HG03521 (cell line): ENCODE measurements around the gene DIO3.
"Not testable (repeated sequence)": the region's sequence is repeated elsewhere in the genome, so short reads cannot be mapped to it uniquely, and the experiment has no call there.

ENCODE experiments used
- ATAC-seq: cut with Tn5 transposase; IDR thresholded peaks from one replicate; pipeline ENCODE4 v1.9.1; 2021; ENCODE audit warnings: mild to moderate bottlenecking, moderate library complexity; ENCODE audit not compliant: unreplicated experiment

The DIO3 gene

GRCh38 chr14:101540481-101541462, 20.5 kb upstream of the DIO3 start:
- ATAC-seq = no peak

GRCh38 chr14:101542391-101542790, 18.9 kb upstream of the DIO3 start:
- ATAC-seq = no peak

- no peak for ATAC-seq
These were observed 17.5 kb upstream of the DIO3 start for GRCh38 chr14:101543814-101544213.

GRCh38 chr14:101544550-101544949, 16.7 kb upstream of the DIO3 start:
- ATAC-seq = no peak

- ATAC-seq = no peak
These were observed 14.6 kb upstream of the DIO3 start for GRCh38 chr14:101546706-101547105.

- ATAC-seq = no peak
These were observed 14.1 kb upstream of the DIO3 start for GRCh38 chr14:101547107-101547738.

- no peak for ATAC-seq
These were observed 13.2 kb upstream of the DIO3 start for GRCh38 chr14:101547961-101548669.

- ATAC-seq = no peak
These were observed 12.6 kb upstream of the DIO3 start for GRCh38 chr14:101548710-101549109.

GRCh38 chr14:101549154-101549553, 12.1 kb upstream of the DIO3 start:
- no peak for ATAC-seq

GRCh38 chr14:101550202-101550912, 10.9 kb upstream of the DIO3 start:
- ATAC-seq = not testable (repeated sequence)

- ATAC-seq = no peak
These were observed 9.3 kb upstream of the DIO3 start for GRCh38 chr14:101551729-101552595.

GRCh38 chr14:101552786-101553231, 8.5 kb upstream of the DIO3 start:
- ATAC-seq = no peak

- no peak for ATAC-seq
These were observed 7.9 kb upstream of the DIO3 start for GRCh38 chr14:101553393-101553792.

- ATAC-seq = no peak
These were observed 7.4 kb upstream of the DIO3 start for GRCh38 chr14:101553931-101554330.

GRCh38 chr14:101554991-101555668, 6.2 kb upstream of the DIO3 start:
- ATAC-seq = no peak

- not testable (repeated sequence) for ATAC-seq
These were observed 5.6 kb upstream of the DIO3 start for GRCh38 chr14:101555669-101556043.

GRCh38 chr14:101556131-101556530, 5.2 kb upstream of the DIO3 start:
- ATAC-seq = no peak

GRCh38 chr14:101556566-101557320, 4.6 kb upstream of the DIO3 start:
- ATAC-seq = no peak

- ATAC-seq = no peak
These were observed 4.0 kb upstream of the DIO3 start for GRCh38 chr14:101557321-101557695.
